K562 (cell line): ENCODE results near the gene KNDC1. TPM values are rescaled to one million over a fixed set of nuclear protein-coding genes. Genes with fewer than 3 reads are reported as not detected.

Experiments used
- DNMT1 ChIP-seq: fragments of 450-650 bp; IDR thresholded peaks from 2 replicates; pipeline ENCODE4 v1.6.1; 2016; ENCODE audit warnings: antibody characterized with exemption, mild to moderate bottlenecking
- HNRNPLL ChIP-seq: fragments of 200-400 bp; formaldehyde crosslinking; IDR thresholded peaks from 2 replicates; pipeline ENCODE4 v1.6.1; 2017; ENCODE audit warnings: low read length, low read depth, mild to moderate bottlenecking; ENCODE audit not compliant: poor library complexity, severe bottlenecking
- KAT7 ChIP-seq: sonication (generic); formaldehyde crosslinking; IDR thresholded peaks from 2 replicates; pipeline ENCODE4 v1.8.0; 2022; ENCODE audit warnings: missing genetic modification reagents, mild to moderate bottlenecking, borderline replicate concordance
- MAZ ChIP-seq, 2 experiments: fragments of 450-650 bp in 1 of 2; sonication (generic) in 1 of 2; formaldehyde crosslinking; IDR thresholded peaks in 1 of 2; conservative IDR thresholded peaks in 1 of 2; 2 replicates each; pipeline versions ENCODE4 v1.4.0 to v1.5.0; 2020; ENCODE audit warnings: mild to moderate bottlenecking in 1 of 2, missing genetic modification reagents in 1 of 2
- NEUROD1 ChIP-seq: fragments of 150-350 bp; IDR thresholded peaks from 2 replicates; pipeline ENCODE4 v1.6.1; 2014; ENCODE audit warnings: borderline replicate concordance, low read length, low read depth; ENCODE audit not compliant: partially characterized antibody
- NONO ChIP-seq, 2 experiments: fragments of 200-400 bp in 1 of 2; fragments of 450-650 bp in 1 of 2; formaldehyde crosslinking in 1 of 2; IDR thresholded peaks; 2 replicates each; pipeline ENCODE4 v1.6.1; 2017; ENCODE audit warnings: low read depth in 2 of 2, mild to moderate bottlenecking in 2 of 2, moderate library complexity in 2 of 2, low read length in 1 of 2
- PHF8 ChIP-seq: fragments of 200-600 bp; sonication (generic); IDR thresholded peaks from 2 replicates; pipeline ENCODE4 v1.6.1; 2012; ENCODE audit warnings: mixed run types, mild to moderate bottlenecking, inconsistent platforms, low read length, moderate library complexity, borderline replicate concordance
- SAFB ChIP-seq: fragments of 200-400 bp; formaldehyde crosslinking; IDR thresholded peaks from 2 replicates; pipeline ENCODE4 v1.6.1; 2017; ENCODE audit warnings: low read depth, low read length, borderline replicate concordance
- SMAD4 ChIP-seq: fragments of 250-450 bp; sonication (Bioruptor Pico); conservative IDR thresholded peaks from 2 replicates; pipeline ENCODE4 v1.8.0; 2021; ENCODE audit warnings: inconsistent platforms, mild to moderate bottlenecking, moderate library complexity
- VEZF1 ChIP-seq: fragments of 200-800 bp; sonication (Bioruptor generic); IDR thresholded peaks from 2 replicates; pipeline ENCODE4 v1.6.1; 2017; ENCODE audit warnings: missing genetic modification characterization, missing compliant biosample characterization
- ZEB2 ChIP-seq: fragments of 450-650 bp; IDR thresholded peaks from 2 replicates; pipeline ENCODE4 v1.6.1; 2016
- polyA plus RNA-seq, 8 experiments: library from polyadenylated mRNA; depleted of rRNA in 4 of 8; stranded (reverse) in 5 of 8; unstranded in 3 of 8; fragments of >200 nt; fragmentation: Nextera tagmentation in 2 of 8; fragmentation: Illumina TruSeq in 1 of 8; extraction: Ambion mirVana in 2 of 8; extraction: Trizol in 1 of 8; gene quantifications; 2 replicates each; pipeline versions ENCODE4 v1.2.1 to v1.2.3, GENCODE V29; 2011 to 2014; ENCODE audit warnings: inconsistent platforms in 1 of 8, missing spikeins in 1 of 8
- total RNA-seq, 7 experiments: library from RNA; depleted of rRNA in 6 of 7; stranded (reverse); fragments of >200 nt in 6 of 7; fragmentation: Illumina TruSeq in 2 of 7; extraction: Trizol in 2 of 7; gene quantifications; 2 replicates each; pipeline versions ENCODE4 v1.2.1 to v1.2.3, GENCODE V29; 2011 to 2021; ENCODE audit warnings: low replicate concordance in 1 of 7

The KNDC1 gene
- total and polyA plus RNA-seq, 9 of the 15 experiments (the other 6 are each of a cell fraction or from before 2014, with no cell fraction given): 0.07 to 0.26 (median 0.11) TPM; not detected in 6

DNA sequence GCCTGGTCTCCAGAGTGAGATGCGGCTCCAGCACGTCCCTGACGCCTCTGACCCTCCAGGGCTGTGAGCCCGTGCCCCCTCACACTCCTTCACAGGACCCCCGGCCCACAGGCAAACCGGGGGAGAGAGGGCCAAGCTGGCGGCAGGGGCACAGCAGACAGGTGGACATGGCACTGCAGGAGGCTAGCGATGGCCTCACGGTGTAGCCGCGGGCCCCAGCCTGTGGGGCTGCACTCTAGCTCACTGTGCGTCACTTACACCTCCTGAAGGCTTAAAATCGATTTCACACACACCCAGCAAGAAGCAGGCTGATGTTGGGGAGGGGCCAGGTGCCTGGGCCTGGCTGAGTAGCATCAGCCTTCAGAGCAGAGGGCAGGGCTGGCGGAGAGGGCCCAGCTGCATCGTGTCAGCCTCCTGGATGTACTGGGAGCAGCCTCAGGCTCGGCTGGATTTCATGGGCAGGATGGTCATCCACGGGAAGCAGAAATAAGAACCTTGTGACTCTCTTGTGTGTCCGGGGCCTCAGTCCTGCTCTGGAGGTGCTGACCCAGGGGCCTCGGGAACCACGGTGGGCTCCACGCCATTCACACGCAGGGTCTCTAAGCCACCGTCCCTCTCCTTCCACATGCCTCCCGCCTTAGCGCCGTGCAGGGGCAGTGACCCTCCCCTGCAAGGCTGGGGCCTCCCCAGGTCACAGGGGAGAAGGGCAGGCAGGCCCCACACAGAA is 19.4 kb upstream of the KNDC1 start (continued):
- TF ChIP-seq ZEB2: no peak
- TF ChIP-seq SAFB: no peak
- TF ChIP-seq KAT7: no peak
- no peak for TF ChIP-seq DNMT1
- TF ChIP-seq VEZF1 (CRISPR knock-in tag): no peak
- no peak for TF ChIP-seq HNRNPLL
- no peak for TF ChIP-seq PHF8
- TF ChIP-seq MAZ (CRISPR knock-in tag; conservative IDR thresholded peaks at IDR 0.05 in 1 of 2, IDR thresholded peaks at IDR 0.05 in 1 of 2): no peak
- no peak for TF ChIP-seq NONO (IDR thresholded peaks at IDR 0.05; ENCODE audit: low read depth in 2 of 2, low read length in 1 of 2)
- no peak for TF ChIP-seq NEUROD1
- TF ChIP-seq SMAD4: no peak
